IMR-90 (cell line): ENCODE measurements around the gene DNAH17. TPM values are rescaled to one million over a fixed set of nuclear protein-coding genes. Genes with fewer than 3 reads are reported as not detected.

Experiments
- ATAC-seq: fragments of 200-7000 bp; cut with Tn5 transposase; 2 replicates; pipeline ENCODE4 v1.9.1; 2020; ENCODE audit warnings: low read depth, mild to moderate bottlenecking, moderate library complexity
- BruUV-seq: library from RNA; stranded (reverse); fragments of 400-500 nt; replicated peaks from 2 replicates; lab custom pipeline; 2021; lab: Mats Ljungman, UMichigan
- CTCF ChIA-PET: fragments of 300-600 bp; formaldehyde crosslinking; extraction: SDS; loops from one replicate; lab custom pipeline; 2021; ENCODE audit warnings: antibody characterized with exemption; lab: Yijun Ruan, JAX
- POLR2A ChIA-PET: fragments of 300-600 bp; sonication (Branson Sonifier 250); formaldehyde crosslinking; loops from one replicate; lab custom pipeline; 2022; ENCODE audit warnings: antibody characterized with exemption; ENCODE audit not compliant: unreplicated experiment; lab: Charles Lee
- DNase-seq: peaks from one replicate; pipeline ENCODE4 v3.0.0; 2013
- H2AFZ ChIP-seq: replicated peaks from 2 replicates; pipeline ENCODE3; 2013; ENCODE audit warnings: low read length, mild to moderate bottlenecking; ENCODE audit not compliant: poor library complexity
- H2AK5ac ChIP-seq: 2 replicates; pipeline ENCODE4 v1.6.1; 2013; ENCODE audit warnings: low read depth, low read length, inconsistent platforms
- H2AK9ac ChIP-seq: replicated peaks from 2 replicates; pipeline ENCODE3; 2013; ENCODE audit warnings: mild to moderate bottlenecking, low read depth, low read length, moderate library complexity; ENCODE audit not compliant: poor library complexity
- H2BK120ac ChIP-seq: 2 replicates; pipeline ENCODE4 v1.6.1; 2013; ENCODE audit warnings: low read depth, low read length, inconsistent platforms
- H2BK15ac ChIP-seq: 3 replicates; pipeline ENCODE4 v1.6.1; 2013; ENCODE audit warnings: low read depth, low read length, inconsistent platforms
- H2BK20ac ChIP-seq: 2 replicates; pipeline ENCODE4 v1.6.1; 2013; ENCODE audit warnings: low read depth, mild to moderate bottlenecking, inconsistent platforms, low read length, moderate library complexity
- H2BK5ac ChIP-seq: 2 replicates; pipeline ENCODE4 v1.6.1; 2013; ENCODE audit warnings: mild to moderate bottlenecking, low read depth, low read length, inconsistent platforms; ENCODE audit not compliant: poor library complexity, severe bottlenecking
- H3K14ac ChIP-seq: replicated peaks from 2 replicates; pipeline ENCODE4 v1.6.1; 2013; ENCODE audit warnings: low read depth, low read length, inconsistent platforms
- H3K18ac ChIP-seq: 2 replicates; pipeline ENCODE4 v1.6.1; 2013; ENCODE audit warnings: low read depth, low read length, control low read depth
- H3K23ac ChIP-seq: 2 replicates; pipeline ENCODE4 v1.6.1; 2013; ENCODE audit warnings: low read depth, low read length, inconsistent platforms
- H3K27ac ChIP-seq: 2 replicates; pipeline ENCODE4 v1.5.1; 2013; ENCODE audit warnings: mild to moderate bottlenecking, control low read depth, low read length; ENCODE audit not compliant: insufficient read depth
- H3K27me3 ChIP-seq: 2 replicates; pipeline ENCODE4 v1.6.1; 2013; ENCODE audit warnings: low read length; ENCODE audit not compliant: control insufficient read depth, insufficient read depth
- H3K36me3 ChIP-seq: 2 replicates; pipeline ENCODE4 v1.6.1; 2013; ENCODE audit warnings: low read length, mixed read lengths; ENCODE audit not compliant: control insufficient read depth, insufficient read depth
- H3K4ac ChIP-seq: 2 replicates; pipeline ENCODE4 v1.6.1; 2013; ENCODE audit warnings: low read depth, low read length, inconsistent platforms
- H3K4me1 ChIP-seq: 2 replicates; pipeline ENCODE4 v1.6.1; 2013; ENCODE audit warnings: low read length, mixed read lengths; ENCODE audit not compliant: control insufficient read depth, insufficient read depth
- H3K4me2 ChIP-seq: 2 replicates; pipeline ENCODE4 v1.6.1; 2013; ENCODE audit warnings: low read depth, mild to moderate bottlenecking, control low read depth, low read length, moderate library complexity
- H3K4me3 ChIP-seq: 2 replicates; pipeline ENCODE4 v1.5.1; 2013; ENCODE audit warnings: low read depth, mild to moderate bottlenecking, control low read depth, low read length, moderate library complexity; ENCODE audit not compliant: insufficient read depth
- H3K56ac ChIP-seq: 2 replicates; pipeline ENCODE4 v1.6.1; 2013; ENCODE audit warnings: low read length, inconsistent platforms; ENCODE audit not compliant: insufficient read depth; ENCODE audit errors: extremely low read depth
- H3K79me1 ChIP-seq, 2 experiments: 2 replicates each; pipeline ENCODE4 v1.6.1; 2013; ENCODE audit warnings: low read length in 2 of 2, inconsistent platforms in 1 of 2, low read depth in 1 of 2
- H3K9ac ChIP-seq: 2 replicates; pipeline ENCODE4 v1.6.1; 2013; ENCODE audit warnings: low read depth, low read length, control low read depth
- H3K9me1 ChIP-seq: 2 replicates; pipeline ENCODE4 v1.6.1; 2013; ENCODE audit warnings: low read length, inconsistent platforms; ENCODE audit not compliant: insufficient read depth
- H3K9me3 ChIP-seq: 2 replicates; pipeline ENCODE4 v1.6.1; 2013; ENCODE audit warnings: low read length; ENCODE audit not compliant: control insufficient read depth, insufficient read depth
- H4K20me1 ChIP-seq: 2 replicates; pipeline ENCODE4 v1.6.1; 2013; ENCODE audit warnings: low read length, inconsistent platforms; ENCODE audit not compliant: insufficient read depth
- H4K5ac ChIP-seq: 2 replicates; pipeline ENCODE4 v1.6.1; 2013; ENCODE audit warnings: mild to moderate bottlenecking, low read depth, low read length, control low read depth
- H4K8ac ChIP-seq, 2 experiments: 2 replicates each; pipeline ENCODE4 v1.6.1; 2013; ENCODE audit warnings: low read depth in 2 of 2, low read length in 2 of 2, control low read depth in 1 of 2, inconsistent platforms in 1 of 2
- H4K91ac ChIP-seq: 2 replicates; pipeline ENCODE4 v1.6.1; 2013; ENCODE audit warnings: low read depth, low read length, inconsistent platforms; ENCODE audit not compliant: insufficient read depth
- BHLHE40 ChIP-seq: fragments of 150-350 bp; IDR thresholded peaks from 2 replicates; pipeline ENCODE4 v1.6.1; 2016; ENCODE audit warnings: mild to moderate bottlenecking, low read depth, low read length
- CEBPB ChIP-seq: IDR thresholded peaks from 2 replicates; pipeline ENCODE4 v1.6.1; 2012; ENCODE audit warnings: low read depth, low read length, improper control_type of control experiment
- CHD1 ChIP-seq: IDR thresholded peaks from 2 replicates; pipeline ENCODE4 v1.6.1; 2012; ENCODE audit warnings: low read depth, low read length, improper control_type of control experiment
- FOS ChIP-seq: fragments of 150-350 bp; IDR thresholded peaks from 2 replicates; pipeline ENCODE4 v1.6.1; 2016; ENCODE audit warnings: low read depth, low read length
- MAFK ChIP-seq: IDR thresholded peaks from 2 replicates; pipeline ENCODE4 v1.6.1; 2012; ENCODE audit warnings: low read depth, low read length, improper control_type of control experiment
- MAZ ChIP-seq: IDR thresholded peaks from 2 replicates; pipeline ENCODE4 v1.6.1; 2012; ENCODE audit warnings: low read depth, mild to moderate bottlenecking, low read length, improper control_type of control experiment, moderate library complexity, borderline replicate concordance
- MXI1 ChIP-seq: IDR thresholded peaks from 2 replicates; pipeline ENCODE4 v1.6.1; 2012; ENCODE audit warnings: low read depth, mild to moderate bottlenecking, low read length, moderate library complexity, borderline replicate concordance
- NFE2L2 ChIP-seq: fragments of 150-350 bp; IDR thresholded peaks from 2 replicates; pipeline ENCODE4 v1.6.1; 2016; ENCODE audit warnings: low read depth, mild to moderate bottlenecking, low read length
- POLR2A ChIP-seq: IDR thresholded peaks from 2 replicates; pipeline ENCODE4 v1.6.1; 2012; ENCODE audit warnings: mild to moderate bottlenecking, low read depth, low read length
- RAD21 ChIP-seq: IDR thresholded peaks from 2 replicates; pipeline ENCODE4 v1.6.1; 2012; ENCODE audit warnings: low read length, improper control_type of control experiment
- RCOR1 ChIP-seq: IDR thresholded peaks from 2 replicates; pipeline ENCODE4 v1.6.1; 2012; ENCODE audit warnings: mild to moderate bottlenecking, low read length, improper control_type of control experiment; ENCODE audit not compliant: insufficient replicate concordance
- RFX5 ChIP-seq: IDR thresholded peaks from 2 replicates; pipeline ENCODE4 v1.8.0; 2012; ENCODE audit warnings: low read depth, mild to moderate bottlenecking, low read length, moderate library complexity
- SMC3 ChIP-seq: fragments of 150-350 bp; IDR thresholded peaks from 2 replicates; pipeline ENCODE4 v1.6.1; 2016; ENCODE audit warnings: low read depth, mild to moderate bottlenecking, antibody characterized with exemption, low read length, moderate library complexity
- WGBS, 2 experiments: methylation state at CpG; one replicate each; pipeline versions ENCODE4 v1.1.5 to v1.1.7; 2013; ENCODE audit warnings: missing lambda C conversion rate in 2 of 2; ENCODE audit not compliant: insufficient read length in 1 of 2; ENCODE audit errors: extremely low coverage in 2 of 2; 5-methylcytosine and 5-hydroxymethylcytosine counted together
- dilution Hi-C: fragments of 300-500 bp; cut with HindIII; formaldehyde crosslinking; loops from one replicate; pipeline ENCODE4 v1.14.3; 2018; ENCODE audit warnings: low sequenced_read_pairs; ENCODE audit not compliant: unreplicated experiment
- in situ Hi-C: fragments of 300-500 bp; cut with MboI; formaldehyde crosslinking; loops from 3 replicates; pipeline ENCODE4 v1.14.3; 2019; ENCODE audit warnings: low sequenced_read_pairs, inconsistent platforms, mixed read lengths
- intact Hi-C: fragments of 100-400 bp; cut with micrococcal nuclease; formaldehyde crosslinking; loops from 2 replicates; pipeline ENCODE4 v1.10.0; 2022
- polyA plus RNA-seq, 3 experiments: library from polyadenylated mRNA; depleted of rRNA; stranded (reverse); fragments of >200 nt; gene quantifications; 2 replicates each; pipeline ENCODE4 v1.2.3, GENCODE V29; 2012; ENCODE audit warnings: low replicate concordance in 1 of 3
- total RNA-seq: library from RNA; depleted of rRNA; stranded (reverse); fragments of >200 nt; gene quantifications from 2 replicates; pipeline ENCODE4 v1.2.3, GENCODE V29; 2012
- TF ChIP-seq, protein P1 (sequence below): fragments of 150-350 bp; IDR thresholded peaks from 2 replicates; pipeline ENCODE4 v1.6.1; 2017; ENCODE audit warnings: mild to moderate bottlenecking, antibody characterized with exemption, low read length, low read depth
- TF ChIP-seq, protein P2 (sequence below): conservative IDR thresholded peaks from 2 replicates; pipeline ENCODE4 v1.5.1; 2012; ENCODE audit warnings: mild to moderate bottlenecking, low read depth, low read length, improper control_type of control experiment
- TF ChIP-seq, protein P3 (sequence below): fragments of 150-350 bp; IDR thresholded peaks from 2 replicates; pipeline ENCODE4 v1.6.1; 2016; ENCODE audit warnings: low read depth, mild to moderate bottlenecking, low read length, moderate library complexity, borderline replicate concordance

Gene DNAH17
- total and polyA plus RNA-seq, 2 of the 4 experiments (the other 2 are of a cell fraction), result not detected

- no peak overlapping the region for H3K18ac ChIP-seq
- POLR2A ChIA-PET, result no interaction called here
- CTCF ChIA-PET, result no interaction called here
- H3K23ac ChIP-seq, result no peak overlapping the region
- dilution Hi-C loops (no loop called here), in situ Hi-C loops (no loop called here), intact Hi-C loops (no loop called here)
- H2BK5ac ChIP-seq, result no peak overlapping the region
- no peak overlapping the region for H3K9ac ChIP-seq
- no peak overlapping the region for H3K56ac ChIP-seq
- no peaks in the 10 kb centered on the region for H3K9me3 ChIP-seq
- H2BK20ac ChIP-seq, result no peak overlapping the region
- H2BK15ac ChIP-seq, result no peak overlapping the region
- H2AK5ac ChIP-seq, result no peak overlapping the region
- H3K14ac ChIP-seq, result no peak overlapping the region
- no peak overlapping the region for H2AFZ ChIP-seq
- H3K36me3 ChIP-seq, result no peaks in the 10 kb centered on the region
- 80% methylated on average over 21 of the region's 22 CpGs; no CpG with 5 or more reads in 1 of the 2 experiments for WGBS, 2 experiments
- H3K27ac ChIP-seq, result no peak overlapping the region
- peaks cover 40% of the 10 kb centered on the region for H3K27me3 ChIP-seq
- TF ChIP-seq, protein P1, sequence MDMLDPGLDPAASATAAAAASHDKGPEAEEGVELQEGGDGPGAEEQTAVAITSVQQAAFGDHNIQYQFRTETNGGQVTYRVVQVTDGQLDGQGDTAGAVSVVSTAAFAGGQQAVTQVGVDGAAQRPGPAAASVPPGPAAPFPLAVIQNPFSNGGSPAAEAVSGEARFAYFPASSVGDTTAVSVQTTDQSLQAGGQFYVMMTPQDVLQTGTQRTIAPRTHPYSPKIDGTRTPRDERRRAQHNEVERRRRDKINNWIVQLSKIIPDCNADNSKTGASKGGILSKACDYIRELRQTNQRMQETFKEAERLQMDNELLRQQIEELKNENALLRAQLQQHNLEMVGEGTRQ, result no peak
- TF ChIP-seq RCOR1 (no peak), SMC3 (no peak), CEBPB (no peak), RFX5 (no peak), NFE2L2 (no peak), MAFK (no peak), RAD21 (no peak), MXI1 (no peak), CHD1 (no peak), MAZ (no peak), POLR2A (no peak), BHLHE40 (no peak), FOS (no peak)
- TF ChIP-seq, protein P2, sequence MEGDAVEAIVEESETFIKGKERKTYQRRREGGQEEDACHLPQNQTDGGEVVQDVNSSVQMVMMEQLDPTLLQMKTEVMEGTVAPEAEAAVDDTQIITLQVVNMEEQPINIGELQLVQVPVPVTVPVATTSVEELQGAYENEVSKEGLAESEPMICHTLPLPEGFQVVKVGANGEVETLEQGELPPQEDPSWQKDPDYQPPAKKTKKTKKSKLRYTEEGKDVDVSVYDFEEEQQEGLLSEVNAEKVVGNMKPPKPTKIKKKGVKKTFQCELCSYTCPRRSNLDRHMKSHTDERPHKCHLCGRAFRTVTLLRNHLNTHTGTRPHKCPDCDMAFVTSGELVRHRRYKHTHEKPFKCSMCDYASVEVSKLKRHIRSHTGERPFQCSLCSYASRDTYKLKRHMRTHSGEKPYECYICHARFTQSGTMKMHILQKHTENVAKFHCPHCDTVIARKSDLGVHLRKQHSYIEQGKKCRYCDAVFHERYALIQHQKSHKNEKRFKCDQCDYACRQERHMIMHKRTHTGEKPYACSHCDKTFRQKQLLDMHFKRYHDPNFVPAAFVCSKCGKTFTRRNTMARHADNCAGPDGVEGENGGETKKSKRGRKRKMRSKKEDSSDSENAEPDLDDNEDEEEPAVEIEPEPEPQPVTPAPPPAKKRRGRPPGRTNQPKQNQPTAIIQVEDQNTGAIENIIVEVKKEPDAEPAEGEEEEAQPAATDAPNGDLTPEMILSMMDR, result no peak
- TF ChIP-seq, protein P3, sequence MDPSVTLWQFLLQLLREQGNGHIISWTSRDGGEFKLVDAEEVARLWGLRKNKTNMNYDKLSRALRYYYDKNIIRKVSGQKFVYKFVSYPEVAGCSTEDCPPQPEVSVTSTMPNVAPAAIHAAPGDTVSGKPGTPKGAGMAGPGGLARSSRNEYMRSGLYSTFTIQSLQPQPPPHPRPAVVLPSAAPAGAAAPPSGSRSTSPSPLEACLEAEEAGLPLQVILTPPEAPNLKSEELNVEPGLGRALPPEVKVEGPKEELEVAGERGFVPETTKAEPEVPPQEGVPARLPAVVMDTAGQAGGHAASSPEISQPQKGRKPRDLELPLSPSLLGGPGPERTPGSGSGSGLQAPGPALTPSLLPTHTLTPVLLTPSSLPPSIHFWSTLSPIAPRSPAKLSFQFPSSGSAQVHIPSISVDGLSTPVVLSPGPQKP, result no peak
- H4K91ac ChIP-seq, result no peak overlapping the region
- H3K9me1 ChIP-seq, result 0 out of 2 replicates have a peak, but pooled peaks cover 3% of the 10 kb centered on the region
- DNase-seq, result no peak
- no peak overlapping the region for H2AK9ac ChIP-seq
- no TSS peak for BruUV-seq
- H4K20me1 ChIP-seq, result no peaks in the 10 kb centered on the region
- no peak overlapping the region for H4K8ac ChIP-seq
- H3K4me3 ChIP-seq, result no peak overlapping the region
- H3K4me1 ChIP-seq, result no peaks in the 10 kb centered on the region
- H4K5ac ChIP-seq, result no peak overlapping the region
- no peak overlapping the region for H3K4ac ChIP-seq
- ATAC-seq, result no peak
- H2BK120ac ChIP-seq, result no peak overlapping the region
- no peaks in the 10 kb centered on the region for H3K79me1 ChIP-seq
- H3K4me2 ChIP-seq, result no peak overlapping the region
Observed at GRCh38 chr17:78560731-78561130, 16.5 kb downstream of the DNAH17 start.
